Activated T-helper 1 cell treated with anti-CD3 and anti-CD28 coated beads, Interleukin-2, amount 50 U/mL, for 16 hours (primary cell): ENCODE data around the gene MYOZ2.
"Not testable (repeated sequence)": the region's sequence is repeated elsewhere in the genome, so short reads cannot be mapped to it uniquely, and the experiment has no call there.

Experiments
- DNase-seq, 2 donors: peaks; one replicate each; pipeline ENCODE4 v3.0.0-alpha.2; 2020; ENCODE audit warnings: low read depth in 1 of 2, low spot score in 1 of 2

Gene MYOZ2

DNA sequence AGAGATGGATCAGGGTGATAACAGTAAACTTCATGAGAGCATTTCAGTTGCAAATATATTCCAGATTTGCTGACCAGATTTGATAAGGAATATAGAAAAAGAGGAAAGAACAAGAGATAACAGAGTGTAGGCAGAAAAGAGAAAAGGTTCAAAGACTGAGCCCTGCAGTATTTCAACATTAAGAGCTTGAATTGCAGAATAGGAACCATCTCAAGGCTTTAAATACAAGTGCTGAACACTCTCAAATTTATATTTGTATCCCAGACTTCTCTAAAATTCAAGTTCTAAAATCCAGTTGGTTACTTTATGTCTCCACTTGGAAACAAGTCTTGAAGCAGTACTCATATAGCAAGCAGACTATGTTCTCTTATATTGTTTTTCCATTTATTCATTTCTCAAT is 9.7 kb upstream of the MYOZ2 start:
- DNase-seq, result no peak

DNA sequence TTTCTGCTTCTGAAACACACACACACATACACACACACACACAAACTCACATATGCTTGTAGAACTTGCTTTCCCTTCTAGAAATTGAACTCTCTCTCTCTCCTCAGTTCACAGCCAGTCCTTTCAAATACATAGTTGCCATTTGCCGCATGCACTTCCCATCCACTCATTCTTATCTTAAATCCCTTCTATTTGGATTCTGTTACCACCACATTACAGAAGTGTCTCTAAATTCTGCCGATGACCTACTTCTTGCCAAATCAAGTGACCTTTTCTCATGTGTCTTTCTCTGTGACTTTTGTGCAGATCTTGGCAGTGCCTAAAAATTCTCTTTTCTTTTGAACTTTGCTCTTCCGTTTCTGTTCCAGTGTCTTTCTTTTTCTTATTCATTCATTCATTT is 7.5 kb upstream of the MYOZ2 start:
- DNase-seq, result no peak

DNA sequence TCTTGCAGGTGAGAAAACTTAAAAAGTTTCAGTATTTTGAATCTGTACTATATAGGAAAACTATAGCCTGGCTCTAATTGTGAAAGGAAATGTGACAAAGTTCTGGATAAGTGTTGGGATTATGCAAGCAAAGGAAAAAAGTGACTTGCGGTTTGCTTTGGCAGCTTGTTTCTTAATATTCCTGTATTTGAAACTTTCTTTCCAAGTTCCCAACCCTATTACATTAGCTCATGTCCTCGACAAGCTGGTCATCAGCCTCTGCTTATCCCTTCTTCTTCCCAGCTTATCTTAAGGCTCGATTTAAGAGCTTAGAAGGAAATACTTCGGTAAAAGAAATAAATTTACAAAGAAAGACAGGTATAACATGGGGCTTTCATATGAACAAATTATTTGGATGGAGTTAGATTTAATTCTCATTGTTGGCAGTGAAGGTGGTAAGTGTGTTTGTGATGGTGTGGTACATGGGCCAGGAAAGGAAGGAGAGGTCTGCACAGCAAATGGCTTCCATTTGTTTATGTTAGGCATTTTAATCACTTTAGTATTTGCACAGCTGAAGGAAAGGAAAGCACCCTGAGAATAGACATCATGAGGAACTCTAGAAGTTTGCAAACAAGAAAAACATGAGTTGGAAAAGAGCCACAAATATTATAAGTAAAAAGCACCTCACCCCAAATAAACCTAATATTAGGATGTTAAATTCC is 5.1 kb upstream of the MYOZ2 start:
- DNase-seq, result no peak

DNA sequence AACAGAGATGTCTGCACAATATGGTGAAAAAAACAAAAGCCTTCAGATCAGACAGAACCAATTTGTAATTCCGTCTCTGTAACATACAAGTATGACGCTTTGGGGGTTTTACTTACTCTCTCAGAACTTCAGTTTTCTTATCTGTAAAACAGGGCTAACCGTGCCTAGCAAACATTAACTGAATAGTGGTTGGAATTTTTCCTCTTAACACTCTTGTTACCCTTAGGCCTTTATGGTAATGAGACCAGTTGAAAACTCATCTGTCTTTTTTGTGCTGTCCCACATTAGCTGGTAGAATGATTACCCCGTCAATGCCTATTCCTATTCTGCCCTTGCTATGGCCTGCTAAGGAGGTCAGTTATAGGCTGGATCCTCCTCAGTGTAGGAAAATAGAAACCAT is 4.5 kb upstream of the MYOZ2 start:
- no peak for DNase-seq

DNA sequence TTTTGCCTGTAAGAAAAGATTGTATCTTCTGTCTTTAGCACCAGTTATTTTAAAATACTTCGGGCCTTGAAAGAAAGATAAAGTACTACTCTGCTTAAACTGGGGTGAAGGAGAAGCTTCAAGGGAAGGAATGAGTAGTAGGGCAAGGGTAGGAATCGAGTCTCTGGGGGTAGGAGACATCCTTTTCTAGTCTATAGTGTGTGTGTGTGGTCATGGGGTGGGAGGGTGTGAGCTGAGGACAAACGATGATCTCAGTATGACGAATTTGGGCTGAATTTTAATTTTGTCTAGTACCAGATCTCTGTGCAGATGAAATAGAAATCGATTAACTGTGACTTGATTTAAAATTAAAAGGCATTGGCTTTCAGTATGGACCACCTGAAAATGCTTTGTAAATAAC is 3.3 kb upstream of the MYOZ2 start:
- DNase-seq, result no peak

DNA sequence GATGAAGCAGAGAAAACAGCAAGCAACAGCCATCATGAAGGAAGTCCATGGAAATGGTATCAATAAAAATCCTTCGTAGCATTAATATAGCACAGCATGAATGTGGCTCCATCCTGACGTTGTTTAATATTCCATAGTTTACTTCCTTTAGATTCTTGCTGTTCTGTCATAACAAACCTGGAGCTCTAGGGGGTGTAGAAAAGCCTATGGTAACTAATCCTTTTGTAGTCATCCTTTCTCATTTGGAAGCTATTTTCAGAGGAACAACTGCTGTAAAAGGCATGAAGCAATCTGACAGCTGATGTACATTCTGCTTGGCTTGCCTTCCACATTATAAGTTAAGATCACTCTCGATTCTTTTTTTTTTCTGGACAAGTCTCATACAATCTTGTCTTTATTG is 914 bp downstream of the MYOZ2 start:
- DNase-seq, result no peak

DNA sequence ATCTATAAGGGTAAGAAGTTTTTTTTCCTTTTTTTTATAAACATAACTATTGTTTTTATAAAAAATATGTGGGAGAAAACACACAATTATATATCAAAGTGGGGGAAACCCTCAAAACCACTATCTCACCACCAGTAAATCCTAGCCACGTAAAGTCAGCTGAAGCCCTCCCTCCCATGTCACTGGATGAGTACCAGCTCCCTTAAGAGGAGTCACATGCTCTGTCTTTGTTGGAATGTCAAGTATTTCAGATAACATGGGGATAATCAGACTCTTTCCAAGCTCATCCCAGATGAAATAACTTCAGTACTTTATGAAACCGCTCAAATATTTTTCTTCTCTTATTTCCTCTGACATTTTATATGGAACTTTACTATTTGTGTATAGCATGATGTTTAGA is 2.4 kb downstream of the MYOZ2 start:
- DNase-seq, result no peak

DNA sequence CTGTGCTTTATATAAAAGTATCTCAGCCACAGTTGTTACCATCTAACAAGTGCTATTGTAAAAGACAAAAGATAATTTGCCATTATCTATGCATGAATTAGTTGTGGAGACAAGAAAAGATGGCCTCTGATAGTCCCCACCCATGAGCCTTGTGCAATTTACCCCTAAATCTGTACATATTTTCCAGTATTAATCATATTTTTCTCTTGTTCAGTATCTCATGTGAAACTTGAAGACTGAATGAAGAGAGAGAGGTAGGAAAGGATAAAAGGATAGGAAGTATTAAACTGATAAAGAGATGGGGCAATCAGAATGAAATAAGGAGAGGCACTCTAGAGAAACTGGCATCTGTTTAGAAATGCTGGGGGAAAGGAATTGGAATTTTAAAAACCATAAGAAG is 3.7 kb downstream of the MYOZ2 start:
- no peak for DNase-seq

DNA sequence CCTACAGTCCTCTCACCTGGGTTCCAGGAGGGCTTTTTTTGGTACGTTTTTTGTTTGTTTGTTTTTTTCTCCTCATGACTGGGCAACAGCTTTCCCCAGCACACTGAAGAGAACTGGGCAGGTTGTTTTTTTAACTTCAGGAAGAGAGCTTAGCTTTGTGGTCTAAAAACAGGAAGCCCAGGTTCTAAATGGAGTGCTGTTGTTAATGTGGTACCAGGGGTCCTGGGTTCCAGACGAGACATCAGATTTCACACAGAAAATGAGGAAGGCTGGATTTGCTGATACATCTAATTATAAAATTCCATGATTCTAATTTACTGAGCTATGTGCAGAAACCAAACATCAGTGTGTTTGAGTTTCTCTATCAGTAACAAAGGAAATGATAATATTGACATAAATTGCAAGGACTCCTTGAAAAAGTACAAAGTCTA is 4.2 kb downstream of the MYOZ2 start:
- no peak for DNase-seq

DNA sequence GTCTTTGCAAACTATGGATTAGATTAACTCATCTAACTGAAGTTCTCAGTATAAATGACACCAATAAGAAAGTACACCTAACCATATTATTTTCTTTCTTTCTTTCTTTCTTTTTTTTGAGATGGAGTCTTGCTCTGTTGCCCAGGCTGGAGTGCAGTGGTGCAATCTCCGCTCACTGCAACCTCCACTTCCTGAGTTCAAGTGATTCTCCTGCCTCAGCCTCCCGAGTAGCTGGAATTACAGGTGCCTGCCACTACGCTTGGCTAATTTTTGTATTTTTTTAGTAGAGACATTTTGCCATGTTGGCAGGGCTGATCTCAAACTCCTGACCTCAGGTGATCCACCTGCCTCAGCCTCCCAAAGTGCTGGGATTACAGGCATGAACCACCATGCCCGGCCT is 5.7 kb downstream of the MYOZ2 start:
- not testable (repeated sequence) for DNase-seq

DNA sequence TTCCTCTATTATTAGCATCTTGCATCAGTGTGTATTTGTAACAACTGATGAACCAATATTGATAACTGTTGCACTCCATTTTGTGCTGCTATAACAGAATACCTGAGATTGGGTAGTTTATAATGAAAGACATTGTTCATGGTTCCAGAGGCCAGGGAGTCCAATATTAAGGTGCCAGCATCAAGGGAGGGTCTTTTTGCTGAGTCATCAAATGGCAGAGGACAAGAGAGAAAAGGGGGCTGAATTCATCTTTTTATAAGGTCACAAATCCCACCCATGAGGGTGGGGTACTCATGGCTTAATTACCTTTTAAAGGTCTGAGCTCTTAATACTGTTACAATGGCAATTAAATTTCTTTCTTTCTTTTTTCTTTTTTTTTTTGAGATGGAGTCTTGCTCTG is 7.2 kb downstream of the MYOZ2 start:
- DNase-seq, result no peak

DNA sequence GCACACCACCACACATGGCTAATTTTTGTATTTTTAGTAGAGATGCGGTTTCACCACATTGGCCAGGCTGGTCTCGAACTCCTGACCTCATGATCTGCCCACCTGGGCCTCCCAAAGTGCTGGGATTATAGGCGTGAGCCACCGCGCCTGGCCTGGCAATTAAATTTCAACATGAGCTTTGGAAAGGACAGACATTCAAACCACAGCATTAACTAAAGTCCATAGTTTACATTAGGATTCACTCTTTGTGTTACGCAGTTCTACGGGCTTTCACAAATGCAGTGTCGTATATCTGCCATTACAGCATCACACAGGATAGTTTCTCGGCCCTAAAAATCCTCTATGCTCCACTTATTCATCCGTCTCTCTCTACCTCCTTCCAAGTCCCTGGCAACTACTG is 7.7 kb downstream of the MYOZ2 start:
- not testable (repeated sequence) for DNase-seq

DNA sequence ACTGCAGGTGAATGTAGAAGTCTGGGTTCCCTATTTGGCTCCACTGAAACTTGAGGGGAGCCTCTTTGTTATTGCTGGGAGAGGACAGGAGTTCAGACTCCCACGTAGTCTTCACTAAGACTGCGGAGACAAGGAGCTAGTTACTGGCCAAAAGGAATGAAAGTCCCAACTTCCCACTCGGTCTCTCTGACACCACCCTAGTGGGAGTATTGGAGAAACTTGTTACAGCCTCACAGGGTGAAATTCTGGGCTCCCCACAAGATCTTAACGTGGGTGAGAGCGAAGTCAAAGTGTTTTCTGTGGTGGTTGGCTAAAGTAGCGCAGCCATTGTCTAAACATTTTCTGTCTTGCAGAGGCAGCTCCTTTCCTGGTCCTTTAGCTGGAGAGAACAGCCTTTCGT is 13.5 kb downstream of the MYOZ2 start:
- no peak for DNase-seq

DNA sequence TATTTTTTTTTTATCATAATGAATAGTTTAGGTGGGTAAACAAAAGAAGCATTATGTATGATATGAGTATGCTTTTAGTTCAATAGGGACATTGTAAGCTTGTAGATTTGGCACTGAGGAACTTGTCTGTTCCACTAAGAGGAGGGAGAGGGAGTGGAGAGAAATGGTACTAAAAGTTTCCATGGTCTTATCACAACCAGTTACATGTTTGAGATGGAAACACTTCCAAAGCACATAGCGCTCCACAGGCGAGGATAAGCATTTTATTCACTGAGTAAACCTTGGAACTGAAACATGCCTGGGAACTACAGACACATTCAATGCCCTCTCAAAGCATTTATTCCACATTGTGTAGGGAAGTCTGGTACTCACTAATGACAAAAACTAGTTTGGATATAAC is 15.5 kb downstream of the MYOZ2 start:
- DNase-seq, result no peak

DNA sequence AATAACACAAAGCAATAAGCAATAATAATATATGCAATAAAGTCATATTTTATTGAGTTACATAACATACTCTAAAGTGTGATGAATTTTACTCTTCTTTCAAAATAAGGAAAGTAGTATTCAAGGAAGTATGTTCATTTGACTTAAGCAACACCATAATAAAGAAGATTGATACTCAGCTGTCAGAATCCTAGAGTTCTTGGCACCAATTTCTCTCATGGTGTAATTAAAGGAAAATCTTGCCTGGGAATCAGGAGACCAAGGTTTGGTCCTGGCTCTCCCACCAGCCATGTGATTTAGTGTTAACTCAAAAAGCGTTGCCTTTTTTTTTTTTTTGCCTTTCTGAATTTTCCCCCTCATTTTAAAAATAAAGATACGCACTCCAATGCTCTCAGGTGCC is 17.1 kb downstream of the MYOZ2 start:
- no peak for DNase-seq

DNA sequence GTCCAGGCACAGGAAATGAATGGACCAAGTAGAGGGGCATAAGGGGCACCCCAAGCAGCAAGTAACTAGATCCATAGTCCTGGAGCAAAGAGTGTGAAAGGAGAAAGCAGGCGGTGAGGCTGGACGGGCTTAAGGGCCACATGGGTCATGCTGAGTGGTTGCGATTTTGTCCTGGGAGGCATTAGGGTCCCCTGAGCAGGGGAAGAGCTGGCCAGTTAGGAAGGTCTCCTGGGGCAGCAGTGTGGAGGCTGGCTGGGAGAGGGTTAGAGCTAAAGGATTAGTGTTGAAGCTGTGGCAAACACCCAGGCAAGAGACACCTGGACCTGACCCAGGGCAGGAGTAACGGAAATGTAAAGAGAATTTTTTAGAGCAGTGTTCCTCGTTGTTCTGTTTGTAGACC is 26.5 kb downstream of the MYOZ2 start:
- DNase-seq, result no peak

DNA sequence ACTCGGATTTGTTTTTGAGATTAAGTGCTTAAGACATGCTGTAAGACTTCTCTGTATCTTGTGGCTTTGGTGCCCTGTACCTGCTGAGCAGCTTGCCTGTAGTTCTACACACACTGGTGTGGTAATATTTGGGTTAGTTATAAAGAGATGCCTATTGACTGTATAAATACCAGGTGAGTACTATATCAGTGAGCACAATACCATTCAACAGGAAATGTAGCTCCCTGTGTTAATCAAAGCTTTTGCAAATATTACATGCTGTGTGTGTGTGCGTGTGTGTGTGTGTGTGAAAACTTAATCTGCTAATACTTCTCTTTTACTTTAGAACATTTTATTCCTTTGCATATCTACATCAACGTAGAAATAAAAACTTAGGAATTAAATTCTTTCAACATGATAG is 30.1 kb downstream of the MYOZ2 start:
- DNase-seq, result no peak

DNA sequence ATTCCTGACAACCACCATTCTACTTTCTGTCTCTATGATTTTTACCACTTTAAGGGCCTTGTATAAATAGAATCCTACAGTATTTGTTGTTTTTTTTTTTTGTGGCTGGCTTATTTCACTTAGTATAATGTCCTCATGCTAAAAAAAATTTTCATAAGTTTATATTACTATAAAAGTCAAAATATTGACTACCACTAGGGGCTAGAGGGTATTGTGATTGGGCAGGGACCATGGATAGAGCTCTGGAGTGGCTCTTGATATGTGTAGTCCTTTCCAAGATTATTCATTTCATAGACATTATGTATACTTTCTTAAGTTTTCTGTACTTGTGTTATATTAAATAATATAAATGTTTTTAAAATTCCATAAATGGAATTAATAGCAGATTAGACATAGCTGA is 34.6 kb downstream of the MYOZ2 start:
- DNase-seq, result no peak

DNA sequence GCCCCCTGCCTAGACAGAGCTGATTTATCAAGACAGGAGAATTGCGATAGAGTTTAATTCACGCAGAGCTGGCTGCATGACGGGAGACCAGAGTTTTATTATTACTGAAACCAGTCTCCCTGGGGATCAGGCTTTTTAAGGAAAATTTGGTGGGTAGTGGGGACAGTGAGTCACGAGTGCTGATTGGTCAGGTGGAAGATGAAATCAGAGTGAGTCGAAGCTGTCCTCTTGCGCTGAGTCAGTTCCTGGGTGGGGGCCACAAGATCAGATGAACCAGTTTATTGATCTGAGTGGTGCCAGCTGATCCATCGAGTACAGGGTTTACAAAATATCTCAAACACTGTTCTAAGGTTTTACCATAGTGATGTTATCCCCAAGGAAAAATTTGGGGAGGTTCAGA is 36.6 kb downstream of the MYOZ2 start:
- DNase-seq, result no peak

DNA sequence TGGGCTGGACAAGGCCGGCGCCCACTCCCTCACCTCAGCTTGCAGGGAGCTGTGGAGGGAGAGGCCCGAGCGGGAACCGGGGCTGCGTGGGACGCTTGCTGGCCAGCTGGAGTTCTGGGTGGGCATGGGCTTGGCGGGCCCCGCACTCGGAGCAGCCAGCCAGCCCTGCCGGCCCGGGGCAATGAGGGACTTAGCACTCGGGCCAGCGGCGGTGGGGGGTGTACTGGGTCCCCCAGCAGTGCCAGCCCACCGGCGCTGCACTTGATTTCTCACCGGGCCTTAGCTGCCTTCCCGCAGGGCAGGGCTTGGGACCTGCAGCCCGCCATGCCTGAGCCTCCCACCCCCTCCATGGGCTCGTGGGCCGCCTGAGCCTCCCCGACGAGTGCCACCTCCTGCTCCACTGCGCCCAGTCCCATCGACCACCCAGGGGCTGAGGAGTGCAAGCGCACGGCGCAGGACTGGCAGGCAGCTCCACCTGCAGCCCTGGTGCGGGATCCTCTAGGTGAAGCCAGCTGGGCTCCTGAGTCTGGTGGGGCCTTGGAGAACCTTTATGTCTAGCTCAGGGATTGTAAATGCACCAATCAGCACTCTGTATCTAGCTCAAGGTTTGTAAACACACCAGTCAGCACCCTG is 38.2 kb downstream of the MYOZ2 start:
- not testable (repeated sequence) for DNase-seq

DNA sequence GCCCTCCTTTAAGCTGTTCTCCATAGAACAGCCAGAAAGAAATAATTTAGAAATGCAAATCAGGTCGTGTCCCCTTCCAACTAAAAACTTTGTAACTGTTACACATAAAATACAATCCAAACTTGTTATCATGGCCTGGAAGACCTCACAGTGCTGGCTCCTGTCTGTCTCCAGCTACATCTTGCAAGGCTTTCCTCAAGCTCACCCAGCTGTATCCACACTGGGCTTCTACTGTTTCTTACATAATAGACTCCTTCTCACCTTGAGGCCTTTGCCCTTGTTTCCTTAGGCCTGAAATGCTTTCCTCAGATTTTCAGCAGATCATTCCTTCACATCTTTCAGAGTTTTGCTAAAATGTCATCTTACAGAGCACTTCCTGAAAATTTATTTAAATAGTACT is 43.4 kb downstream of the MYOZ2 start:
- no peak for DNase-seq

DNA sequence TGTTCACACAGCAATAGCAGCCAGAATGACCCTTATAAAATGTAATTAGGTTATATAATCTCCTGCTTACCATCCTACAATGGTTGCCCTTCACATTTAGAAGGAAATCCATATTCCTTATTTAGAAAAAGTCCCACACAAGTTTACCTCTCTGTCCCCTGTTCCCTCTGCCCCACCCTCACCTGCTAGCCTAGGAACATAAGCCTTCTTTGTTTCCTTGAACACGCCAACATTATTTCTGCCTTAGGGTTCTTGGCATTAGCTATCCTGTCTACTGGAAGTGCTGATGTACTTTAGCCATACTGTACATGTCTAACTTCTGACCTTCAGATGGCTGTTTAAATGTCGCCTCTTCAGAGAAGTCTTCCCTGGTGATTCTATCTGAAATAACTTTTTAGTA is 48.5 kb downstream of the MYOZ2 start:
- DNase-seq, result no peak

DNA sequence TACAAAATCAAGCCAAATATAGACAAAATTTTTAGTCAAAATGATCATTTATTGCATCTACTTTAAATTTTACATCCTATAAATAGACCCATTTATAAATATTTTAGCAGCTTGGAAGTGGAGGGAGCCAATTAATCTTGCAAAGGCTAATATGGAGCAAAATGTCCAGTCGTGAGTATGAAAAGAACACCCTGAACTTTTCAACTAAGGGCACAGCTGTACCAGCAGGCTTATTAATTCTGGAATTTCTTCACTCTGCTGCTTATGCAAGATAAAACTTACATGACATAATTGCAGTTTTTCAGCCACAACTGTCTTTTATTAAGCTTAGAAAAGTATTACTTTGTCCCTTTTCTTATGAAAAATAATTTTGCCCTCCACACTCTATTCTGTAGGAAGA is 54.0 kb downstream of the MYOZ2 start:
- no peak for DNase-seq
